Peyer's patch (tissue), 4 donors: Measurements from ENCODE around the gene BACH1. TPM values are rescaled to one million over a fixed set of nuclear protein-coding genes. Genes with fewer than 3 reads are reported as not detected.
A peak's percentile ranks its signal among the peaks of the same experiment; 100 is the strongest.

Experiments used
- DNase-seq, 3 donors: peaks; one replicate each; pipeline ENCODE4 v3.0.0-alpha.2; 2017 to 2019
- H3K27ac ChIP-seq, 4 donors: fragments of 200-600 bp; sonication (generic); one replicate each; pipeline ENCODE4 v1.5.1; 2016 to 2019
- H3K27me3 ChIP-seq, 2 donors: fragments of 200-600 bp; sonication (generic); one replicate each; pipeline ENCODE4 v1.5.1; 2019
- H3K36me3 ChIP-seq, 3 donors: fragments of 200-600 bp; sonication (generic); one replicate each; pipeline ENCODE4 v1.5.1; 2016 to 2019
- H3K4me1 ChIP-seq, 4 donors: fragments of 200-600 bp; sonication (generic); one replicate each; pipeline ENCODE4 v1.5.1; 2016 to 2019
- H3K4me3 ChIP-seq, 4 donors: fragments of 200-600 bp; sonication (generic); 1 replicate in 3 of 4; 2 replicates in 1 of 4; pipeline ENCODE4 v1.5.1; 2016 to 2019; ENCODE audit warnings: mild to moderate bottlenecking in 1 of 4
- H3K9me3 ChIP-seq, 4 donors: fragments of 200-600 bp; sonication (generic); one replicate each; pipeline ENCODE4 v1.5.1; 2016 to 2019; ENCODE audit warnings: mild to moderate bottlenecking in 1 of 4
- POLR2A ChIP-seq, 2 donors: fragments of 450-650 bp; IDR thresholded peaks; one replicate each; pipeline ENCODE4 v1.5.1; 2017; ENCODE audit warnings: antibody characterized with exemption in 2 of 2, mild to moderate bottlenecking in 2 of 2, moderate library complexity in 2 of 2
- total RNA-seq, 4 donors: library from RNA; depleted of rRNA; stranded (reverse); fragments of >200 nt; gene quantifications; one replicate each; pipeline ENCODE4 v1.1.0, GENCODE V29; 2016
- TF ChIP-seq, protein P1 (sequence below), 6 experiments: fragments of 450-650 bp in 4 of 6; fragments of 200-600 bp in 2 of 6; sonication (generic) in 1 of 6; IDR thresholded peaks; one replicate each; pipeline ENCODE4 v1.5.1; 2017 to 2019; ENCODE audit warnings: antibody characterized with exemption in 6 of 6, mild to moderate bottlenecking in 3 of 6, moderate library complexity in 1 of 6

Gene BACH1
- total RNA-seq, 4 donors from 2014 or later: 52.8 to 72.7 (median 68.3) TPM

DNA sequence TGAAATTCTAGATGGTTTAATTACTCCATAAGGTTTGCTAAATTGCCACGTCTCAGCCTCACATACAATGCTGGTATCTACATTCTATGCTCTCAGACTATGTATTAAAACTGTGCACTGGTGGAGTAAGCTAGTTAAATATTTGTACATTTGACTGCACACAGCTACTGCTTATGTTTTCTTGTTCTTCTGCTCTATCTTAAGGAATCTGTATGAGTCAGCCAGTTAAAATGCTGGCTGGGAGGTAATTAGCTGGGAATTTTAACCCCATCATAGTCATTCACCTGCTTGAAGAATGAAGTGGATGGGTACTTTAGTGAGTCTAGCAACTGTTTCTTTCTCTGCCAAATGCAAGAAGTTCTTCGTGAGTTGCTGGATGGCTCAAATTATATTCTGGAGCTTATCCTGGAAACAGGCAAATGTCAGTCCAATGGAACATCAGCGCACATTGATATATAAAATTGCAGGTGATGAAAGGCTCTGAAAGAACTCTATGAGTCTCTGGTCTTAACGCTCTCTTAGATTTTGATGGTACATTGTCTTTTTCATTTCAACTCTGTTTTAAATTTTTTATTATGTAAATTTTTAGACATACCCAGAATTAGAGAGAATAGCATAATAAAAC lies 83.4 kb downstream of the BACH1 start:
- no peak overlapping the region for H3K4me3 ChIP-seq
- DNase-seq: no peak
- peaks cover 0 to 9% (median 3%) of the 10 kb centered on the region in 4 donors for H3K4me1 ChIP-seq
- H3K27me3 ChIP-seq: no peaks in the 10 kb centered on the region
- no peaks in the 10 kb centered on the region for H3K9me3 ChIP-seq
- TF ChIP-seq POLR2A (IDR thresholded peaks at IDR 0.05): no peak
- TF ChIP-seq, protein P1, sequence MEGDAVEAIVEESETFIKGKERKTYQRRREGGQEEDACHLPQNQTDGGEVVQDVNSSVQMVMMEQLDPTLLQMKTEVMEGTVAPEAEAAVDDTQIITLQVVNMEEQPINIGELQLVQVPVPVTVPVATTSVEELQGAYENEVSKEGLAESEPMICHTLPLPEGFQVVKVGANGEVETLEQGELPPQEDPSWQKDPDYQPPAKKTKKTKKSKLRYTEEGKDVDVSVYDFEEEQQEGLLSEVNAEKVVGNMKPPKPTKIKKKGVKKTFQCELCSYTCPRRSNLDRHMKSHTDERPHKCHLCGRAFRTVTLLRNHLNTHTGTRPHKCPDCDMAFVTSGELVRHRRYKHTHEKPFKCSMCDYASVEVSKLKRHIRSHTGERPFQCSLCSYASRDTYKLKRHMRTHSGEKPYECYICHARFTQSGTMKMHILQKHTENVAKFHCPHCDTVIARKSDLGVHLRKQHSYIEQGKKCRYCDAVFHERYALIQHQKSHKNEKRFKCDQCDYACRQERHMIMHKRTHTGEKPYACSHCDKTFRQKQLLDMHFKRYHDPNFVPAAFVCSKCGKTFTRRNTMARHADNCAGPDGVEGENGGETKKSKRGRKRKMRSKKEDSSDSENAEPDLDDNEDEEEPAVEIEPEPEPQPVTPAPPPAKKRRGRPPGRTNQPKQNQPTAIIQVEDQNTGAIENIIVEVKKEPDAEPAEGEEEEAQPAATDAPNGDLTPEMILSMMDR (IDR thresholded peaks at IDR 0.05): no peak
- no peaks in the 10 kb centered on the region for H3K36me3 ChIP-seq
- peak overlapping the region in 1 of 4 donors; percentile 13 for H3K27ac ChIP-seq

DNA sequence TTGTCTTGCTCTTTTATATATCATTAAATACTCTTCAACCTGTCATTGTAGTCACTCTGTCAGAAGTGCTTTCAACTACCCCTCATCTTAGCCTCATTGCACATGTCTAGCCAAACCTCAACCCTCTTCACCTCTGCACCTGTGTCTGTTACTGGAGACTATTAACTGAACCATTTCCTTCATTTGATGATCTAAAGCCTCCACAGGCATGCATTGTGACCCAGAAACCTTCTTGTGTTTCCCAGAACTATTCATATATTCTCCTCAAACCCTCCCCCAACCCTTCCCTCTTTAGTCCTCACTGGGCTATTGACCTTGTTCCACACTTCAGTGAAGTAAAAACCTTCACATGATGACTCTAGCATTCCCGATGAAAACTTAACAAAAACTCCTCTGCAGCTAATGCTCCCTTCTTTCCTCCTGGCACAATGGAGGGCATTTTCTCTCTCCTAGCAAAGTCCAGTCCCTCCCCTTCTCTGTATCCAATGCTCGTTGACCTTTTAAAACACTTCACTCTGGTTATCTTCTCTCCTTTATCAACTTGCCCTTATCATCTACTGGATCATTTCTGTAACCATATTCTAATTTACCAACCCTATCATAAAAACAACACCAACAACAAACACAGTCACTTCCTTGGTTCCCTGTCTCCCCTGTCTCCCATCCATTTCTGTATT lies 86.1 kb downstream of the BACH1 start:
- Histone ChIP-seq H3K9me3 (no peaks in the 10 kb centered on the region), H3K27me3 (no peaks in the 10 kb centered on the region), H3K4me1 (peaks cover 0 to 9% (median 3%) of the 10 kb centered on the region in 4 donors), H3K27ac (peak overlapping the region in 2 of 4 donors; percentile 60 to 62), H3K4me3 (peak overlapping the region in 1 of 4 donors; percentile 23), H3K36me3 (no peaks in the 10 kb centered on the region)
- peak in 1 of 3 donors; percentile 53 for DNase-seq
- TF ChIP-seq, protein P1 (IDR thresholded peaks at IDR 0.05): no peak
- no peak for TF ChIP-seq POLR2A (IDR thresholded peaks at IDR 0.05)

DNA sequence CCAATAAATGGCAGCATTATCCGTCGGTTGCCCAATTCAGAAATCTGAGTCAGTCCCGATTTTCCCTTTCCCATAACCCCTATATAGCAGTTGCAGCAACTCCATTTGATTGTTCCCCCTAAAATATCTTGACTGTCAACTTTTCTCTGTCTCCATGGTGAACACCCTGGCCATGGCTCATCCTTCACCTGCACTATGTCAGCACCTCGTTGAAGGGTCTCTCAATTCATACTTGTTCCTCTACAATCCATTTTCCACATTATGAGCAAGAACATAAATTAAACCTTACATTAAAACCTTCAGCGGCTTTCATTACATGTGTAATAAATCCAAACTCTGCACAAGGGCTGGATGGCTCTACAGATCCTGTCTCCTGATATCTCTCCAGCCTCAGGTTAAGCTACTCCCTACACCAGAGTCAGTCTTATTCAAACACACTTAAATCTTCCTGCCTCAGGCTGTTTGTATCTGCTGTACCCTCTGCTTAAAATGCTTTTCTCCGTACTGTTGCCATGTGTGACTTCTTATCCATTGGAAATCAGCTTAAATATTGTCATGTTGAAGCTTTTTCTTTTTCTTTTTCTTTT lies 87.3 kb downstream of the BACH1 start:
- Histone ChIP-seq H3K4me1 (peaks cover 0 to 9% (median 3%) of the 10 kb centered on the region in 4 donors), H3K36me3 (no peaks in the 10 kb centered on the region), H3K27ac (no peak overlapping the region), H3K9me3 (no peaks in the 10 kb centered on the region), H3K4me3 (no peak overlapping the region), H3K27me3 (no peaks in the 10 kb centered on the region)
- no peak for DNase-seq
- no peak for TF ChIP-seq POLR2A (IDR thresholded peaks at IDR 0.05)
- TF ChIP-seq, protein P1 (IDR thresholded peaks at IDR 0.05): no peak

DNA sequence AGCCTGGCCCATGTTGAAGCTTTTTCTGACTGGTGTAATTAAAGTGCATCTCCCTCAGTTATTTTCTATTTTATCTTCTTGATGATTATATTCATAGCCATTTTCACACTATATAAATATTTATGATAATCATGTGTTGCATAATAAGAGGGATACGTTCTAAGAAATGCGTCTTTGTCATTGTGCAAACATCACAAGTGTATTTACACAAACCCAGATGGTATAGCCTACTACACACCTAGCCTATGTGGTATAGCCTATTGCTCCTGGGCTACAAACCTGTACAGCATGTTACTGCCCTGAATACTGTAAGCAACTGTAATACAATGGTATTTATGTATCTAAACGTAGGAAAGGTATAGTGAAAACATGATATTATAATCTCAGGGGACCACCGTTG lies 88.1 kb downstream of the BACH1 start:
- H3K4me3 ChIP-seq: no peak overlapping the region

DNA sequence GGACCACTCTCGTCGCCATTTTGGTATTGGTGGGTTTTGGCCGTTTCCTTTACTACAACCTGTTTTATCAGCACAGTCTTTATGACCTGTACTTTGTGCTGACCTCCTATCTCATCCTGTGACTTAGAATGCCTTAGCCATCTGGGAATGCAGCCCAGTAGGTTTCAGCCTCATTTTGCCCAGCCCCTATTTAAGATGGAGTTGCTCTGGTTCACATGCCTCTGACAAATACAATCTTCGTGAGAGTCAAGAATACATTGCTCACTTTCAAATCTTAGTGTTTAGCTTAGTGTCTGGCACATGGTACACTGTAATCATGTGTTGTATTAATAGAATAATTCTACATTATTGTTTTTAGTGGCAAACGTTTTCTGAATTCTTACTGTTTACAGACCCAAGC lies 88.9 kb downstream of the BACH1 start:
- H3K4me1 ChIP-seq: peaks cover 0 to 6% (median 3%) of the 10 kb centered on the region in 4 donors
- H3K27me3 ChIP-seq: no peaks in the 10 kb centered on the region
- TF ChIP-seq POLR2A (IDR thresholded peaks at IDR 0.05): no peak
- TF ChIP-seq, protein P1 (IDR thresholded peaks at IDR 0.05): no peak
- no peak overlapping the region for H3K27ac ChIP-seq
- H3K4me3 ChIP-seq: no peak overlapping the region
- H3K9me3 ChIP-seq: no peaks in the 10 kb centered on the region
- no peak for DNase-seq
- H3K36me3 ChIP-seq: no peaks in the 10 kb centered on the region

More for the DNA sequence above, 88.1 kb downstream of the BACH1 start:
- TF ChIP-seq, protein P1 (IDR thresholded peaks at IDR 0.05): no peak
- no peak for TF ChIP-seq POLR2A (IDR thresholded peaks at IDR 0.05)
- H3K36me3 ChIP-seq: no peaks in the 10 kb centered on the region
- no peak for DNase-seq
- H3K9me3 ChIP-seq: no peaks in the 10 kb centered on the region
- H3K27me3 ChIP-seq: no peaks in the 10 kb centered on the region
- H3K27ac ChIP-seq: no peak overlapping the region
- H3K4me1 ChIP-seq: peaks cover 0 to 6% (median 3%) of the 10 kb centered on the region in 4 donors
